GM18873 (cell line): Measurements from ENCODE around the gene TRIO.
"Not testable (repeated sequence)": the region's sequence is repeated elsewhere in the genome, so short reads cannot be mapped to it uniquely, and the experiment has no call there.

ENCODE experiments used
- ATAC-seq: cut with Tn5 transposase; IDR thresholded peaks from one replicate; pipeline ENCODE4 v1.9.1; 2021; ENCODE audit warnings: mild to moderate bottlenecking, moderate library complexity, moderate number of reproducible peaks; ENCODE audit not compliant: unreplicated experiment, low FRiP score

The TRIO gene

GRCh38 chr5:14142827-14143545, at the start of gene TRIO:
TSS of gene TRIO (plus strand) at chr5:14143342. CDS start at chr5:14143726, 384 bp downstream.
- ATAC-seq: peak; percentile 38

- ATAC-seq: not testable (repeated sequence)
These were observed 45.8 kb upstream of the TRIO start for GRCh38 chr5:14097380-14097779.

- ATAC-seq: no peak
These were observed 45.1 kb upstream of the TRIO start for GRCh38 chr5:14097998-14098471.

- no peak for ATAC-seq
These were observed 42.9 kb upstream of the TRIO start for GRCh38 chr5:14100281-14100680.

- ATAC-seq: no peak
These were observed 41.2 kb upstream of the TRIO start for GRCh38 chr5:14101922-14102321.

- no peak for ATAC-seq
These were observed 40.5 kb upstream of the TRIO start for GRCh38 chr5:14102666-14103065.

- no peak for ATAC-seq
These were observed 37.3 kb upstream of the TRIO start for GRCh38 chr5:14105718-14106410.

- no peak for ATAC-seq
These were observed 35.6 kb upstream of the TRIO start for GRCh38 chr5:14107536-14107935.

GRCh38 chr5:14108170-14108996, 34.8 kb upstream of the TRIO start:
- peak; percentile 63 for ATAC-seq

- peak; percentile 87 for ATAC-seq
These were observed 33.9 kb upstream of the TRIO start for GRCh38 chr5:14109041-14109747.

GRCh38 chr5:14109771-14110170, 33.4 kb upstream of the TRIO start:
- no peak for ATAC-seq

GRCh38 chr5:14110196-14110595, 32.9 kb upstream of the TRIO start:
- ATAC-seq: no peak

GRCh38 chr5:14110680-14111079, 32.5 kb upstream of the TRIO start:
- ATAC-seq: no peak

GRCh38 chr5:14112998-14113652, 30.0 kb upstream of the TRIO start:
- no peak for ATAC-seq

GRCh38 chr5:14114615-14115251, 28.4 kb upstream of the TRIO start:
- ATAC-seq: no peak

GRCh38 chr5:14115323-14115895, 27.7 kb upstream of the TRIO start:
- ATAC-seq: no peak

GRCh38 chr5:14118551-14119320, 24.4 kb upstream of the TRIO start:
- ATAC-seq: no peak

GRCh38 chr5:14120176-14120575, 23.0 kb upstream of the TRIO start:
- no peak for ATAC-seq
